HepG2 (cell line): ENCODE measurements around the gene CASP1. TPM values are rescaled to one million over a fixed set of nuclear protein-coding genes. Genes with fewer than 3 reads are reported as not detected.
"Not testable (repeated sequence)": the region's sequence is repeated elsewhere in the genome, so short reads cannot be mapped to it uniquely, and the experiment has no call there.

Source experiments
- ATAC-seq: fragments of 200-7000 bp; cut with Tn5 transposase; 3 replicates; pipeline ENCODE4 v1.9.1; 2020; ENCODE audit warnings: mild to moderate bottlenecking, moderate library complexity
- BruUV-seq: library from RNA; stranded (reverse); fragments of 400-500 nt; replicated peaks from 2 replicates; lab custom pipeline; 2021; lab: Mats Ljungman, UMichigan
- CTCF ChIA-PET: fragments of 300-600 bp; formaldehyde crosslinking; extraction: SDS; loops from one replicate; lab custom pipeline; 2021; ENCODE audit warnings: low total read pairs, inconsistent platforms, low intra/inter-chr PET ratio; lab: Yijun Ruan, JAX
- POLR2A ChIA-PET: fragments of 350-600 bp; sonication (Branson Sonifier 250); formaldehyde crosslinking; loops from one replicate; lab custom pipeline; 2020; ENCODE audit warnings: antibody characterized with exemption, inconsistent platforms; lab: Yijun Ruan, JAX
- DNase-seq: peaks from one replicate; pipeline ENCODE4 v3.0.0-alpha.2; 2015; ENCODE audit warnings: low spot score
- FAIRE-seq: peaks from 3 replicates; lab custom pipeline; 2011; peaks lifted over from hg19 to GRCh38; lab: Jason Lieb, UNC
- H2AFZ ChIP-seq: one replicate; pipeline ENCODE4 v1.6.1; 2011; ENCODE audit warnings: low read length, inconsistent platforms
- H3K27ac ChIP-seq: fragments of 300-600 bp; 3 replicates; pipeline ENCODE4 v1.8.0; 2011; ENCODE audit warnings: mixed run types, mild to moderate bottlenecking, mixed read lengths, low read length, inconsistent platforms; ENCODE audit not compliant: insufficient read depth; ENCODE audit errors: extremely low read length
- H3K27me3 ChIP-seq, 2 experiments: fragments of 200-600 bp in 1 of 2; 2 replicates in 1 of 2; 3 replicates in 1 of 2; pipeline versions ENCODE4 v1.6.0 to v1.8.0; 2011; ENCODE audit warnings: low read length in 2 of 2, mild to moderate bottlenecking in 2 of 2, moderate library complexity in 2 of 2, inconsistent platforms in 1 of 2; ENCODE audit not compliant: insufficient read depth in 2 of 2, control insufficient read depth in 1 of 2
- H3K36me3 ChIP-seq, 2 experiments: fragments of 200-600 bp in 1 of 2; replicated peaks in 1 of 2; 2 replicates in 1 of 2; 3 replicates in 1 of 2; pipeline versions ENCODE4 v1.5.1 to v1.8.0; 2011; ENCODE audit warnings: low read length in 2 of 2, inconsistent platforms in 1 of 2; ENCODE audit not compliant: insufficient read depth in 2 of 2, control insufficient read depth in 1 of 2
- H3K4me1 ChIP-seq: 2 replicates; pipeline ENCODE4 v1.5.1; 2012; ENCODE audit warnings: low read length, inconsistent platforms; ENCODE audit not compliant: insufficient read depth
- H3K4me2 ChIP-seq: 2 replicates; pipeline ENCODE4 v1.6.0; 2011; ENCODE audit warnings: low read depth, low read length, inconsistent platforms
- H3K4me3 ChIP-seq, 3 experiments: fragments of 200-600 bp in 1 of 3; sonication (generic), shearing (Covaris generic) in 1 of 3; replicated peaks in 1 of 3; 2 replicates each; pipeline ENCODE4 v1.5.1; 2011 to 2016; ENCODE audit warnings: low read length in 3 of 3, inconsistent platforms in 2 of 3, low read depth in 2 of 3, mild to moderate bottlenecking in 2 of 3, control low read depth in 1 of 3, mixed read lengths in 1 of 3; ENCODE audit not compliant: insufficient read depth in 1 of 3
- H3K79me2 ChIP-seq: one replicate; pipeline ENCODE4 v1.6.1; 2011; ENCODE audit warnings: low read length, inconsistent platforms; ENCODE audit not compliant: insufficient read depth
- H3K9ac ChIP-seq: 2 replicates; pipeline ENCODE4 v1.6.0; 2011; ENCODE audit warnings: mild to moderate bottlenecking, low read depth, low read length, inconsistent platforms; ENCODE audit not compliant: insufficient read depth
- H3K9me3 ChIP-seq: 2 replicates; pipeline ENCODE4 v1.5.1; 2012; ENCODE audit warnings: mild to moderate bottlenecking, low read length
- H4K20me1 ChIP-seq: 2 replicates; pipeline ENCODE4 v1.6.0; 2011; ENCODE audit warnings: inconsistent platforms, mild to moderate bottlenecking, low read length, moderate library complexity; ENCODE audit not compliant: insufficient read depth
- BCL6 ChIP-seq: IDR thresholded peaks from 2 replicates; pipeline ENCODE4 v1.6.1; 2016; ENCODE audit warnings: missing genetic modification reagents, missing compliant biosample characterization
- HNF4G ChIP-seq, 2 experiments: sonication (generic) in 1 of 2; formaldehyde crosslinking in 1 of 2; IDR thresholded peaks; 2 replicates each; pipeline versions ENCODE4 v1.4.0 to v1.6.1; 2011 to 2020; ENCODE audit warnings: borderline replicate concordance in 2 of 2, low read depth in 2 of 2, mild to moderate bottlenecking in 2 of 2, low read length in 1 of 2, missing genetic modification reagents in 1 of 2, moderate library complexity in 1 of 2
- KLF12 ChIP-seq: sonication (generic); formaldehyde crosslinking; IDR thresholded peaks from 2 replicates; pipeline ENCODE4 v1.4.0; 2020; ENCODE audit warnings: missing genetic modification reagents, borderline replicate concordance
- KLF9 ChIP-seq: IDR thresholded peaks from 2 replicates; pipeline ENCODE4 v1.6.1; 2016; ENCODE audit warnings: low read depth
- TSC22D2 ChIP-seq: sonication (generic); formaldehyde crosslinking; IDR thresholded peaks from 2 replicates; pipeline ENCODE4 v1.5.1; 2020; ENCODE audit warnings: missing genetic modification reagents, mild to moderate bottlenecking, borderline replicate concordance
- WGBS: methylation state at CpG from one replicate; pipeline ENCODE4 v1.1.6; 2017; ENCODE audit warnings: low lambda C conversion rate; 5-methylcytosine and 5-hydroxymethylcytosine counted together
- in situ Hi-C: cut with HindIII; loops from 2 replicates; pipeline ENCODE4 v1.10.0; 2017; ENCODE audit warnings: low pct_unique_long_range_greater_than_20kb; ENCODE audit not compliant: extremely low pct_ligation_motif_present
- intact Hi-C: fragments of 100-400 bp; cut with micrococcal nuclease; formaldehyde crosslinking; loops from one replicate; pipeline ENCODE4 v1.10.0; 2022; ENCODE audit not compliant: unreplicated experiment
- polyA plus RNA-seq, 8 experiments: library from polyadenylated mRNA; depleted of rRNA in 3 of 8; stranded (reverse) in 7 of 8; unstranded in 1 of 8; fragments of >200 nt; fragmentation: Illumina TruSeq in 4 of 8; extraction: Trizol in 4 of 8; gene quantifications; 2 replicates each; pipeline versions ENCODE4 v1.2.1 to v1.2.3, GENCODE V29; 2011 to 2016; ENCODE audit warnings: low read depth in 4 of 8, missing spikeins in 1 of 8, mixed read lengths in 1 of 8; ENCODE audit not compliant: insufficient read depth in 1 of 8
- total RNA-seq, 5 experiments: library from RNA; depleted of rRNA; stranded (reverse); fragments of >200 nt; fragmentation: Illumina TruSeq; extraction: Trizol; gene quantifications; 2 replicates each; pipeline ENCODE4 v1.2.3, GENCODE V29; 2016; ENCODE audit warnings: low read depth in 1 of 5

Gene CASP1
- total and polyA plus RNA-seq, 2 of the 13 experiments (the other 11 are each of a cell fraction or from before 2014, with no cell fraction given): 0.34 to 5.2 TPM

GRCh38 chr11:105044557-105045524 lies 9.9 kb upstream of the CASP1 start, which contains the start of gene CARD16:
Gene CARD16 (minus strand): TSS chr11:105045335. CDS start chr11:105045297, 38 bp downstream.
- H3K79me2 ChIP-seq: not testable (repeated sequence)
- peak; percentile 47; the same call in 1 of the 2 replicates for TF ChIP-seq BCL6
- TF ChIP-seq, all 625 proteins: peak for 1; not testable (repeated sequence) for 624
- H3K27me3 ChIP-seq, H3K9me3 ChIP-seq, FAIRE-seq, H3K36me3 ChIP-seq, ATAC-seq, in situ Hi-C loops, H3K4me3 ChIP-seq, POLR2A ChIA-PET, BruUV-seq, H4K20me1 ChIP-seq, H3K27ac ChIP-seq, CTCF ChIA-PET, H3K9ac ChIP-seq, DNase-seq: not testable (repeated sequence)
- Histone ChIP-seq H2AFZ (peak within 1 kb of the TSS; percentile 23), H3K4me2 (peak within 1 kb of the TSS; percentile 23; the same call in 1 of the 2 replicates), H3K4me1 (peaks cover 62% of the 10 kb centered on the region)
- WGBS: 85% methylated on average over 5 of the region's 5 CpGs
- intact Hi-C loops: loop anchor here (5.0 to 10.0 kb wide), 2 partner anchors 48 to 100 kb away; no protein-coding TSS in a partner anchor

DNA sequence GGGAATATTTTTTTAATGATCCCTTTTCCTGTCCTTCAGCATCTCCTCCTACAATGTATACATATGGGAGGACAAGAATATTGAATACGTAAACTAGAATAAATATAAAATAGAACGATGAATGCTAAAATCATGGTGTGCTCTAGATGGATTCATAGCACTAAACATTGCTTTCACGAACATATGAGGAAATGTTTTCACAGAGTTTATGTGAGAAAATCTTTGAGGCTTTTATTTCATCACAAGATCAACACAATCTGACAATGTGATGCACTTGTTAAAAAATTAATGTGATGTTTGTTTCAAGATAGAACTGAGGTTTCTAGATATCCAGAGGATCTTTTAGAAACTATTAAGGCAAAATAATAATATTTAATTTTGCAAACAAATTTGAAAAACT lies 7.2 kb upstream of the CASP1 start:
- H3K4me2 ChIP-seq: no peak overlapping the region
- H3K27me3 ChIP-seq: no peaks in the 10 kb centered on the region
- H3K27ac ChIP-seq: no peak overlapping the region
- BruUV-seq: no TSS peak
- no peaks in the 10 kb centered on the region for H3K79me2 ChIP-seq
- FAIRE-seq (no peak), DNase-seq (no peak), ATAC-seq (no peak)
- H3K9me3 ChIP-seq: no peaks in the 10 kb centered on the region
- intact Hi-C loops (loop anchor here (10.0 kb wide), 1 partner anchor 103 kb away; no protein-coding TSS in a partner anchor), in situ Hi-C loops (no loop called here)
- H3K9ac ChIP-seq: no peak overlapping the region
- no peak overlapping the region for H2AFZ ChIP-seq
- H3K4me3 ChIP-seq: no peak overlapping the region
- TF ChIP-seq KLF12 (CRISPR knock-in tag) (no peak), KLF9 (no peak), TSC22D2 (no peak), HNF4G (IDR thresholded peaks at IDR 0.05; ENCODE audit: borderline replicate concordance, low read depth, low read length) (no peak), HNF4G (CRISPR knock-in tag; IDR thresholded peaks at IDR 0.05; ENCODE audit: borderline replicate concordance, low read depth) (no peak)
- WGBS: 64% methylated on average over 3 of the region's 3 CpGs
- no peaks in the 10 kb centered on the region for H4K20me1 ChIP-seq
- ChIA-PET POLR2A (no interaction called here), CTCF (no interaction called here)
- no peaks in the 10 kb centered on the region for H3K36me3 ChIP-seq
- H3K4me1 ChIP-seq: peaks cover 38% of the 10 kb centered on the region
